GM12865 (cell line): ENCODE results near the gene DNAJC9.
A peak's percentile ranks its signal among the peaks of the same experiment; 100 is the strongest.
"Not testable (repeated sequence)": the region's sequence is repeated elsewhere in the genome, so short reads cannot be mapped to it uniquely, and the experiment has no call there.

Experiments
- DNase-seq: peaks from one replicate; pipeline ENCODE4 v3.0.0; 2010; ENCODE audit warnings: low read depth
- H3K4me3 ChIP-seq: 2 replicates; pipeline ENCODE4 v1.5.1; 2011; ENCODE audit warnings: mild to moderate bottlenecking, low read depth, low read length, control low read depth
- TF ChIP-seq, protein P1 (sequence below): IDR thresholded peaks from 2 replicates; pipeline ENCODE4 v1.5.1; 2011; ENCODE audit warnings: low read length, control low read depth, low read depth, inconsistent platforms; ENCODE audit not compliant: insufficient read depth; ENCODE audit errors: missing control alignments

The DNAJC9 gene

DNA sequence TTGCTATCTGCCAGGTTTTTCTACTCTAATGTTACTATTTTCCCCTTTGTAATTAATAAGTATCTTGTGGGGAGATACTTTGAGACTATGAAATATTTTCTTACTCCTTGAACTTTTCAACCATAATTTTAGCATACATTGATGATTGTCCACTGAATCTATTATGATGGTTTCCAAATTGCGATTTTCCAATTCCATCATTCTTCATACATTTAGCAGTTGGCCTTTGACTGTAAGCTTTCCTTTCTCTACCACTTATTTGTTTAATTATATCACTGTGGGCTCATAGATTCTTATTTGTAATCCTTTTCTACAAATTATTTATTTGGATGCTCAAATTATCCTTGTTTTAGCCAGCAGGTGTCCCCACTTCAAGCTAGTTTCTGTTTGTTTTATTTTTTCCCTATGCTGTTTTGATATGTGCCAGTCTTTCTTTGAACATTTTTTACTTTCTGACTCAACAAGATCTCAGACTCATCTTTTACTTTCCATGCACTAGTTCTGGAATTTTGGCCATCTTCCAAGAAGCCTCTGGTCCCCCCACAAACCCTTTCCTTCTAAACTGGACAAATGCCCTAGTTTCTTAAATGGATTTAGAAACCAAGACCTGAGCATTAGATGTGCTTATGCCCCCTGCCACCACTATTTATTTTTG, 16.8 kb upstream of the DNAJC9 start:
- H3K4me3 ChIP-seq, result no peak overlapping the region
- peak; percentile 30 for DNase-seq
- TF ChIP-seq, protein P1, sequence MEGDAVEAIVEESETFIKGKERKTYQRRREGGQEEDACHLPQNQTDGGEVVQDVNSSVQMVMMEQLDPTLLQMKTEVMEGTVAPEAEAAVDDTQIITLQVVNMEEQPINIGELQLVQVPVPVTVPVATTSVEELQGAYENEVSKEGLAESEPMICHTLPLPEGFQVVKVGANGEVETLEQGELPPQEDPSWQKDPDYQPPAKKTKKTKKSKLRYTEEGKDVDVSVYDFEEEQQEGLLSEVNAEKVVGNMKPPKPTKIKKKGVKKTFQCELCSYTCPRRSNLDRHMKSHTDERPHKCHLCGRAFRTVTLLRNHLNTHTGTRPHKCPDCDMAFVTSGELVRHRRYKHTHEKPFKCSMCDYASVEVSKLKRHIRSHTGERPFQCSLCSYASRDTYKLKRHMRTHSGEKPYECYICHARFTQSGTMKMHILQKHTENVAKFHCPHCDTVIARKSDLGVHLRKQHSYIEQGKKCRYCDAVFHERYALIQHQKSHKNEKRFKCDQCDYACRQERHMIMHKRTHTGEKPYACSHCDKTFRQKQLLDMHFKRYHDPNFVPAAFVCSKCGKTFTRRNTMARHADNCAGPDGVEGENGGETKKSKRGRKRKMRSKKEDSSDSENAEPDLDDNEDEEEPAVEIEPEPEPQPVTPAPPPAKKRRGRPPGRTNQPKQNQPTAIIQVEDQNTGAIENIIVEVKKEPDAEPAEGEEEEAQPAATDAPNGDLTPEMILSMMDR, result peak; percentile 46

DNA sequence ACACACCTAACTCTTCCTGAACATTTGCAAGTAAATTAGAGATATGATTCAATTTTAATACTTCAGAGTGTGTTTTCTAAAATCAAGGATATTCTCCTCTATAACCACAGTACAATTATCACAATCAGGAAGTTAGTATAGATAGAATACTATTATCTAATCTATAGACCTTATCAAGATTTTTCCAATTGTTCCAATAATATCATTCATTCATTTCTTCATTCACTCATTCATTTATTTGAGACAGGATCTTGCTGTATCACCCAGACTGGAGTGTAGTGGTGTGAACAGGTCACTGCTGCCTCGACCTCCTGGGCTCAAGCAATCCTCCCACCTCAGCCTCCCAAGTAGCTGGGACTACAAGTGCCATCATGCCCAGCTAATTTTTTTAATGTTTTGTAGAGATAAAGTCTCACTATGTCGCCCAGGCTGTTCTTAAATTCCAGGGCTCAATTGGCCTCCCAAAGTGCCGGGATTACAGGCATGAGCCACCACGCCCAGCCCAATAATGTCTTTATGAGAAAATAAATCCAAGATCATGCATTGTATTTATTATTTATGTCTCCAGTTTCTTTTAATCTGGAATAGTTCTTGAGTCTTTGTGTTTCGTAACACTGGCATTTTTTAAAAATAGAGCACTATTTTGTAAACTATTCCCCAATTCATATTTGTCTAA, 16.0 kb upstream of the DNAJC9 start:
- TF ChIP-seq, protein P1, result no peak
- no peak overlapping the region for H3K4me3 ChIP-seq
- DNase-seq, result no peak

DNA sequence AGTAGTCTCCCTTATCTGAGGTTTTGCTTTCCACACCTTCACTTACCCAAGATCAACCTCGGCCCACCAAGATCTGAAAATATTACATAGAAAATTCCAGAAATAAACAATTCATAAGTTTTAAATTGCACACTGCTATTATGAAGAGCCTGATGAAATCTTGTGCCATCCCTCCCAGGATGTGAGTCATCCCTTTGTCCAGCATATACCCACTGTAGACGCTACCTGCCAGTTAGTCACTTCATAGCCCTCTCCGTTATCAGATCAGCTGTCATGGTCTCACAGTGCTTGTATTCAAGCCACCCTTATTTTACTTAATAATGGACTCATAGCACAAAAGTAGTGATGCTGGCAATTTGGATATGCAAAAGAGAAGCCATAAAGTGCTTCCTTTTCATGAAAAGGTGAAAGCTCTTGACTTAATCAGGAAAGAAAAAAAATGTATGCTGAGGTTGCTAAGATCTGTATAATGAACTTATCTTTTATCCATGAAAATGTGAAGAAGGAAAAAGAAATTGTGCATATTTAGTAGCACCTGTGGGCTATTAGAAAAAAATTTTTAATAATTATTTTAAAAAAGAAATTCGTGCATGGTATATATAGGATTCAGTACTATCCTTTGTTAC, 15.2 kb upstream of the DNAJC9 start:
- H3K4me3 ChIP-seq, result no peak overlapping the region
- TF ChIP-seq, protein P1, result no peak
- no peak for DNase-seq

DNA sequence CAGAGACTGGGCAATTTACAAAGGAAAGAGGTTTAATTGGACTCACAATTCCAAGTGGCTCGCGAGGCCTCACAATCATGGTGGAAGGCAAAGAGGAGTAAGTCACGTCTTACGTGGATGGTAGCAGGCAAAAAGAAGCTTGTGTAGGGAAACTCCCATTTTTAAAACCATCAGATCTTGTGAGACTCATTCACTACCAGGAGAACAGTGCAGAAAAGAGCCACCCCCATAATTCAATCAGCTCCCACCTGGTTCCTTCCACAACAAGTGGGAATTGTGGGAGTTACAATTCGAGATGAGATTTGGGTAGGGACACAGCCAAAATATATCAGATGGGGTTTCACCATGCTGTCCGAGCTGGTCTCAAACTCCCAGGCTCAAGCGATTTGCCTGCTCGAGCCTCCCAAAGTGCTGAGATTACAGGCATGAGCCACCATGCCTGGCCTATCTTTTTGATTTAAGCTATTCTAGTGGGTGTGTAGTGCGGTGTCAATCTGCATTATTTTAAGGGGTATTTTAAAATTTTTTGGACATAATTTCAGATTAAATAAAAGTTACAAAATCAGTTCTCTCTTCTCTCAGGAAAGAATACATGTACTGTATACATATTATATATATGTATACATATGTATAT, 14.4 kb upstream of the DNAJC9 start:
- DNase-seq, result no peak
- TF ChIP-seq, protein P1, result no peak
- no peak overlapping the region for H3K4me3 ChIP-seq

DNA sequence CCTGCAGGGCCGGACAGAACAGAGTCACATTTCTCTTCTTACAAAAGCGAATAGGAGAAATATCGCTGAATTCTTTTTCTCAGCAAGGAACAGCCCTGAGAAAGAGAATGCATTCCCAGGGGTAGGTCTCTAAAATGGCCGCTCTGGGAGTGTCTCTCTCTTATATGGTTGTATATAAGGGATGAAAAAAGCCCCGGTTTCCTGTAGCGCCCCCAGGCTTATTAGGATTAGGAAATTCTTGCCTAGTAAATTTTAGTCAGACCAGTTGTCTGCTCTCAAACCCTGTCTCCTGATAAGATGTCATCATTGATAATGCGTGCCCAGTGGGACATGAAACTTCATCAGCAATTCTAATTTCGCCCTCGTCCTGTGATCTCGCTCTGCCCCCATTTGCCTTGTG, 11.6 kb upstream of the DNAJC9 start:
- DNase-seq, H3K4me3 ChIP-seq: not testable (repeated sequence)

DNA sequence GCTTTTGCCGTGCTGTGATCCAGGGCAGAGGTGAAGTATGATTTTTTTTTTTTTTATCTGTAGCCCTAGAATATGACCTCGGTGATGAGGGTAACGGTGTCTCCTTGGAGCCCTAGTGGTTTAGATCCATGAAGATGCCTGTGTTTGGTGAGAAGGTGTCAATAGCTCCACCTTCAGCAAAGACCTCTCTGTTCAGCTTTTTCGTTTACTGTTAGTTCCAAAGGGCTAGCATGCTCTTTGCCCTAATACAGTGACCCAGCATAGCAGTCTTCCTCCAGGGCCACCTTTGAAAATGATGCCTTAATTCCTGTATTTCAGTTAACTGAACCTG, 6.1 kb upstream of the DNAJC9 start:
- DNase-seq, result peak; percentile 36
- TF ChIP-seq, protein P1, result peak; percentile 0
- peak overlapping the region; percentile 87 for H3K4me3 ChIP-seq

DNA sequence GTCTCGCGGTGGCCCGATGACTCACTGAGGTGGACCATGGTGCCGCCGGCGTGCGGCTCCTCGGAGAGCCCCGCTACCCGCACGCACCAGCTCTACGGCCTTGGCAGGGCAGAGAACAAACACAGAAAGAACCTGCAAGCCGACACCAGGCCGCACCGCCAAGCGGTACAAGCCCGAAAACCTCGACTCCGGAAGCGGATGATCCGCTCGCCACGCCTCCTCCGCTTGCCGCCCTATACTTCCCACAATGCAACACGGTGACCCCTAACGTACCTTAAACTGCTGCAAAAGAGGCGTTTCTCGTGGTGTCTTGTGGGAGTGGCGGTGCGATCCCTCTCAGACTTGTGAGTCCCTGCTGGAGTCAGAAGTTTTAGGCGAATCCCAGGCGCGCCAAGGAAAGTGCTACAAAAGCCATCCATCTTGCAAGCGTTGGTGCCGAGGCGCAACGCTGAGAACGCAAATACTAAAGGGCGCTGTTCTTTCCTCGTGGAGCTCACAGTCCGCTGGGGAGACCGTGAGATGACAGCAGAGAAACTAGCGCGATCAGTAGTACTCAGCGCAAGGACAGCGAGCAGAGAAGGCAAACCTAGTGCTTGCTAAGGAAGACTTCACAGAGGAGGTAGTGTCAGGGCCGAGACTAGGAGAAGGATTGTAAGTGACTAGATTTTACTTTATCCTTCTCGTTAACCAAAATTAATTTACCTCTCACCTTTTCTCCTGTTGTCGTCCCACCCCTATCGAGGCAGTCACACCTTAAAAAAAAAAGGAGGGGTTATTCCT, 5.6 kb upstream of the DNAJC9 start, which contains the start of gene MRPS16:
MRPS16 (minus strand) TSS at position 200 of the 780 bp plus-strand sequence; CDS start at position 38, 162 bp downstream.
- peak; percentile 97 for DNase-seq

More for the DNA sequence above, 5.6 kb upstream of the DNAJC9 start, which contains the start of gene MRPS16:
- TF ChIP-seq, protein P1, result no peak
- peak within 1 kb of the TSS; percentile 87 for H3K4me3 ChIP-seq
